ENCODE results near the gene ZCCHC9. TPM values are rescaled to one million over a fixed set of nuclear protein-coding genes. Genes with fewer than 3 reads are reported as not detected.
"Not testable (repeated sequence)": the region's sequence is repeated elsewhere in the genome, so short reads cannot be mapped to it uniquely, and the experiment has no call there.

Gene ZCCHC9
- total RNA-seq, 1 experiment from 2014 or later: 32.2 TPM

DNA sequence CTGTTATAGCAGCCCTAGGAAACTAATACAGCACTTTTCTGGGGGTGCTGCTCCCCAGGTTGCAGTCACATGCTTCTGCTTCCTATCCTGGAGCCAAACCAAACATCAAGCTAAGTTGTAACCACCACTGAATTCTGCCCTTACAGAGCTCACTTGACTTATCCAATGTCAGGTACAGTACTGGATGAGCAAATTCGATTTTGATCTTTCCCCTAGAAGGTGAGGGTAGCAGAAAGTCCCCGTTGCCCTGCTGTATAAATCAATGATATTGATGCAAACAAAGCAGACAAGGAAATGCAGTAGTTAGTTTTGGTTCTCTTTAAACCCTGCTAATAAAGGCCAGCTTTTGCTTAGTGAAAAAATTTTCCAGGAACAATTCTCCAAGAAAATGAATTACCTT is 36.4 kb downstream of the ZCCHC9 start:
- H3K4me2 ChIP-seq (ENCODE audit: insufficient read depth, insufficient read length, low read length): no peak overlapping the region
- H3K27me3 ChIP-seq (ENCODE audit: insufficient read depth, low read length): no peaks in the 10 kb centered on the region
- no CpG with 5 or more reads among the region's 2 CpGs for WGBS (ENCODE audit: extremely low coverage, insufficient read length, low lambda C conversion rate)
- no peak overlapping the region for H2BK5ac ChIP-seq (ENCODE audit: insufficient read length, low read length)
- Mint-ChIP-seq H3K9me3 (no peaks in the 10 kb centered on the region; a peak in 2 of 5 replicates), H3K4me3 (no peak overlapping the region), H3K4me1 (no peaks in the 10 kb centered on the region), H3K27ac (no peak overlapping the region), H3K36me3 (ENCODE audit: insufficient read depth in 1 of 3, low read depth in 3 of 3) (no peaks in the 10 kb centered on the region; a peak in 1 of 7 replicates), H3K27me3 (ENCODE audit: low read depth) (no peaks in the 10 kb centered on the region; the same call in 1 of the 2 replicates)
- H3K23me2 ChIP-seq (ENCODE audit: insufficient read length, low read depth, low read length, poor library complexity, severe bottlenecking): no peaks in the 10 kb centered on the region
- no peak overlapping the region for H4K5ac ChIP-seq (ENCODE audit: insufficient read length, low read depth, low read length)
- H3K23ac ChIP-seq (ENCODE audit: insufficient read length, low read depth, low read length): no peak overlapping the region
- H3K79me1 ChIP-seq (ENCODE audit: insufficient read depth, low read depth, low read length, poor library complexity, severe bottlenecking): no peaks in the 10 kb centered on the region
- no peak overlapping the region for H3K14ac ChIP-seq (ENCODE audit: insufficient read depth, low read length)
- no peak overlapping the region for H2AFZ ChIP-seq (ENCODE audit: low read length)
- no peak for DNase-seq
- no peak overlapping the region for H2BK120ac ChIP-seq (ENCODE audit: low read depth, low read length, poor library complexity, severe bottlenecking)
- H3K9me3 ChIP-seq (ENCODE audit: control insufficient read depth, low read depth, low read length): no peaks in the 10 kb centered on the region
- H3K27ac ChIP-seq (ENCODE audit: insufficient read length, low read depth, low read length): no peak overlapping the region
- H3K4ac ChIP-seq (ENCODE audit: low read depth, low read length): no peak overlapping the region
- H4K8ac ChIP-seq (replicated peaks; ENCODE audit: insufficient read length, low read depth, low read length): no peak overlapping the region
- no peak overlapping the region for H2BK12ac ChIP-seq (ENCODE audit: insufficient read length, low read depth, low read length)
- H3K79me2 ChIP-seq (ENCODE audit: insufficient read depth, low read length): no peaks in the 10 kb centered on the region
- no peak overlapping the region for H3K9ac ChIP-seq (ENCODE audit: extremely low read depth, insufficient read length, low read length)
- no peak overlapping the region for H2AK5ac ChIP-seq (ENCODE audit: insufficient read length, low read length)
- no peak for TF ChIP-seq CTCF (conservative IDR thresholded peaks at IDR 0.05)
- no peak overlapping the region for H3T11ph ChIP-seq (ENCODE audit: low read length)
- no peak overlapping the region for H2BK20ac ChIP-seq (ENCODE audit: low read depth, low read length, poor library complexity, severe bottlenecking)
- no peaks in the 10 kb centered on the region for H4K20me1 ChIP-seq (ENCODE audit: control insufficient read depth, insufficient read depth, insufficient read length)
- no peak overlapping the region for H3K56ac ChIP-seq (ENCODE audit: insufficient read length, low read depth, low read length)
- no peak overlapping the region for H4K91ac ChIP-seq (ENCODE audit: insufficient read length, low read depth, low read length)
- H3K4me1 ChIP-seq (ENCODE audit: insufficient read depth, low read length): no peaks in the 10 kb centered on the region
- H3K18ac ChIP-seq (ENCODE audit: insufficient read length, low read depth, low read length): no peak overlapping the region
- no peak overlapping the region for H2BK15ac ChIP-seq (ENCODE audit: low read depth, low read length)

DNA sequence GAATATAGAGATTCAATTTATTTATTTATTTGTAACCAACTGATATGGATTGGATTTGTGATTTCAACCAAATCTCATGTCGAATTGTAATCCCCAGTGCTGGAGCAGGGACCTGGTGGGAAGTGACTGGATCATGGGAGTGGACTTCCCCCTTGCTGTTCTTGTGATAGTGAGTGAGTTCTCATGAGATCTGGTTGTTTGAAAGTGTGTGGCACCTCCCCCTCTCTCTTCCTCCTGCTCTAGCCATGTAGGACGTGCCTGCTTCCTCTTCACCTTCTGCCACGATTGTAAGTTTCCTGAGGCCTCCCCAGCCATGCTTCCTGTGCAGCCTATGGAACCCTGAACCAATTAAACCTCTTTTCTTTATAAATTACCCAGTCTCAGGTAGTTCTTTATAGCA is 36.8 kb downstream of the ZCCHC9 start:
- not testable (repeated sequence) for H3K4me2 ChIP-seq (ENCODE audit: insufficient read depth, insufficient read length, low read length); H3K23me2 ChIP-seq (ENCODE audit: insufficient read length, low read depth, low read length, poor library complexity, severe bottlenecking); H4K5ac ChIP-seq (ENCODE audit: insufficient read length, low read depth, low read length); H3K9ac ChIP-seq (ENCODE audit: extremely low read depth, insufficient read length, low read length); DNase-seq; H2AK5ac ChIP-seq (ENCODE audit: insufficient read length, low read length); H3K4me1 ChIP-seq (ENCODE audit: insufficient read depth, low read length); H2BK12ac ChIP-seq (ENCODE audit: insufficient read length, low read depth, low read length); H4K20me1 ChIP-seq (ENCODE audit: control insufficient read depth, insufficient read depth, insufficient read length); H2AFZ ChIP-seq (ENCODE audit: low read length); H2BK120ac ChIP-seq (ENCODE audit: low read depth, low read length, poor library complexity, severe bottlenecking); H3K4me3 Mint-ChIP-seq; H2BK15ac ChIP-seq (ENCODE audit: low read depth, low read length); H3K27ac Mint-ChIP-seq; H3K4ac ChIP-seq (ENCODE audit: low read depth, low read length); H3K14ac ChIP-seq (ENCODE audit: insufficient read depth, low read length); H4K8ac ChIP-seq (replicated peaks; ENCODE audit: insufficient read length, low read depth, low read length); H3K56ac ChIP-seq (ENCODE audit: insufficient read length, low read depth, low read length); H4K91ac ChIP-seq (ENCODE audit: insufficient read length, low read depth, low read length); H2BK20ac ChIP-seq (ENCODE audit: low read depth, low read length, poor library complexity, severe bottlenecking); H3K79me2 ChIP-seq (ENCODE audit: insufficient read depth, low read length); H3K9me3 ChIP-seq (ENCODE audit: control insufficient read depth, low read depth, low read length); H3K36me3 Mint-ChIP-seq (ENCODE audit: insufficient read depth in 1 of 3, low read depth in 3 of 3); H3K27me3 Mint-ChIP-seq (ENCODE audit: low read depth); H3K4me1 Mint-ChIP-seq; H3K23ac ChIP-seq (ENCODE audit: insufficient read length, low read depth, low read length); H3K79me1 ChIP-seq (ENCODE audit: insufficient read depth, low read depth, low read length, poor library complexity, severe bottlenecking); H3K9me3 Mint-ChIP-seq; H3K27me3 ChIP-seq (ENCODE audit: insufficient read depth, low read length); H2BK5ac ChIP-seq (ENCODE audit: insufficient read length, low read length); H3K18ac ChIP-seq (ENCODE audit: insufficient read length, low read depth, low read length); H3T11ph ChIP-seq (ENCODE audit: low read length); H3K27ac ChIP-seq (ENCODE audit: insufficient read length, low read depth, low read length)
- no CpG with 5 or more reads among the region's 3 CpGs for WGBS (ENCODE audit: extremely low coverage, insufficient read length, low lambda C conversion rate)

All from H9 (cell line).